GM18858 (cell line): ENCODE data around the gene UTF1.
"Not testable (repeated sequence)": the region's sequence is repeated elsewhere in the genome, so short reads cannot be mapped to it uniquely, and the experiment has no call there.

Source experiments
- ATAC-seq: cut with Tn5 transposase; IDR thresholded peaks from one replicate; pipeline ENCODE4 v1.9.1; 2021; ENCODE audit not compliant: unreplicated experiment

The UTF1 gene

GRCh38 chr10:133225707-133226191 lies 4.3 kb upstream of the UTF1 start:
- no peak for ATAC-seq

DNA sequence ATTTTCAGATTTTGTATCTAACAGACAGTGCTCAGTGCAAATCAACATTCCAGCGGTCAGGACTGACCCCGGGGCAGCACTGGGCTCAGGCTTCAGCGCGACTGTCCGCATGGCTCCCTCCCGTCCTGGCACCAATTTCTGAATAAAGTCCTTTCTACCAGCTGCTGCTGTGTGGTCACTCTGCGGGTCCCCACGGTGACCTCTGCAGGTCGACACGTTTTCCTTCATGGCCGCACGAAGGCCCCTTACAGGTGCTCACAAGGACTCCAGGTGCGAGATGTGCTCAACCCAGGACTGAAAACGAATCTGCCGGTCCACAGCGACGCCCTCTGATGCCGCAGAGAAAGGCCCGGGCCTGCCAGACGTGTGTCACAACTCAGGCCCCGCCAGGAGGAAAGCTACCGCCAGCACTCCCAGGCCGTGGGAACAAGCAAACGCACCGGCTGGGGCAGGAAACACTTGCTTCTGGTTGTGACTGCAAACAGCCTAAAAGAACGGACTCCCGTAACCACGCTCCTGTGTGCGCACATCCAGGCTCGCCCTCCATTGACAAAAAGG lies 3.7 kb upstream of the UTF1 start:
- no peak for ATAC-seq

DNA sequence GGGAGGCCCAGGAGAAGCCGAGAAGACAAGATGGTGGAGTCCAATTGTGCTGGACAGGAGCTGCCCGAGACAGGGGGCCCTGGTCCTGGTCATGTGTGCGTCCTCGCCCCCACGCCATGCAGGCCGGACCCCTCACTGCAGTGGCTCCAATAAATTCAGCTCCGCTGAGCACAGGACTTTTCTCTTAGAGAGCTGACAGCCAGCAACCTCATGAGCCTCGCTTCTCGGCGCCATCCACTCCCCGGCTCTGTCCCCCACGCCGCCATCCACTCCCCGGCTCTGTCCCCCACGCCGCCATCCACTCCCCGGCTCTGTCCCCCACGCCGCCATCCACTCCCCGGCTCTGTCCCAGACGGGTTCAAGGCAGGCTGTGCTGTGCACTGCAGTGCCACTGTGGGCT lies 2.8 kb upstream of the UTF1 start:
- no peak for ATAC-seq

DNA sequence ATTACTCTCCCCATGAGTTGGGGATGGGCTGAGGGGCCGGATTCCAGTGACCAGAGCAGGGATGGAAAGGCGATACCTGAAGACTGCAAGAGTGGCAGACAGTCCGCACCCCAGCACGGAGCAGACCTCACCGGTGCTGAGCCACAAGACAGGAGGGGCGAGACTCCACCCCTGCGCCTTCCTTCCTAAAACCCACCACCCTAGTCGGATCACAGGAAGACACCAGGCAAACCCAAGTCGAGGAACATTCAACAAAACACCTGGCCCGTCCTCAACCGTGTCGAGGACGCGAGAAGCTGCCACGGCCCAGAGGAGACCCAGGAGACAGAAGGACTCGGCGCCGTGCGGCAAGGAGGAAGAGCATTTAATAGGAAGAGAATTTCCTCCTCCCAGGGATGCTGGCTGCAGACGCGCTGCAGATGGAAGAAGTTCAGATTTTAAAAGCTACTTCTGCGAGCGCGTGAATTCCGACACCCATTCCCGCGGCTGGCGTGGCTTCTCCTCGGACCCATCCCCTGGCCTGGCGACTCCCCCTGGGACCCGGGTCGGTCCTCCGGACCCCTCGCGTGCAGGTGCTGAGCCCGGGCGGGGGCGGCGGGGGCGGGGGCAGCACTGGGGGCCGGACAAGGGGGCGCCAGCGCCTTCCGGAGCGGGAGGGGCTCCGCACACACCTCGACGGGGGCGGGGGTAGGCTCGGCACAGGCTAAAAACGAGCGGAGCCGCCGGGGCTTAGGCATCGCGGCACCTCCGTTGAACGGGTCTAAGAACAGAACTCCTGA lies 563 bp upstream of the UTF1 start:
- no peak for ATAC-seq

DNA sequence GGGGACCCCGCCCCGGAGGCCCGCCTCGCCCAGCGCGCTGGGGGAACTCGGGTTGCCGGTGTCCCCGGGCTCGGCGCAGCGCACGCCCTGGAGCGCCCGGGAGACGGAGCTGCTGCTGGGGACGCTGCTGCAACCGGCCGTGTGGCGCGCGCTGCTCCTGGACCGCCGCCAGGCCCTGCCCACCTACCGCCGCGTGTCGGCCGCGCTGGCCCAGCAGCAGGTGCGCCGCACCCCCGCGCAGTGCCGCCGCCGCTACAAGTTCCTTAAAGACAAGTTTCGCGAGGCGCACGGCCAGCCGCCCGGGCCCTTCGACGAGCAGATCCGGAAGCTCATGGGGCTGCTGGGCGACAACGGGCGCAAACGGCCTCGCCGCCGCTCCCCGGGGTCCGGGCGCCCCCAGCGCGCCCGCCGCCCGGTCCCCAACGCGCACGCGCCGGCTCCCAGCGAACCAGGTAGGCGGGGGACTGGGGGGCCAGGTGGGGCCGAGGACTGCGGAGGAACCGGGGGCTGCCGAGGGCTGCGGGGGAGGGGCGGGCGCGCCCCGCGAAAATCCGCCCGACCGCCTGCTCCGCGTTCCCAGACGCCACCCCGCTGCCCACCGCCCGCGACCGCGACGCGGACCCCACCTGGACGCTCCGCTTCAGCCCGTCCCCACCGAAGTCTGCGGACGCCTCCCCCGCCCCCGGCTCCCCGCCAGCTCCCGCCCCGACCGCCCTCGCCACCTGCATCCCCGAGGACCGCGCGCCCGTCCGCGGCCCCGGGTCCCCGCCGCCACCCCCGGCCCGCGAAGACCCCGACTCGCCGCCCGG lies 574 bp downstream of the UTF1 start:
- no peak for ATAC-seq

DNA sequence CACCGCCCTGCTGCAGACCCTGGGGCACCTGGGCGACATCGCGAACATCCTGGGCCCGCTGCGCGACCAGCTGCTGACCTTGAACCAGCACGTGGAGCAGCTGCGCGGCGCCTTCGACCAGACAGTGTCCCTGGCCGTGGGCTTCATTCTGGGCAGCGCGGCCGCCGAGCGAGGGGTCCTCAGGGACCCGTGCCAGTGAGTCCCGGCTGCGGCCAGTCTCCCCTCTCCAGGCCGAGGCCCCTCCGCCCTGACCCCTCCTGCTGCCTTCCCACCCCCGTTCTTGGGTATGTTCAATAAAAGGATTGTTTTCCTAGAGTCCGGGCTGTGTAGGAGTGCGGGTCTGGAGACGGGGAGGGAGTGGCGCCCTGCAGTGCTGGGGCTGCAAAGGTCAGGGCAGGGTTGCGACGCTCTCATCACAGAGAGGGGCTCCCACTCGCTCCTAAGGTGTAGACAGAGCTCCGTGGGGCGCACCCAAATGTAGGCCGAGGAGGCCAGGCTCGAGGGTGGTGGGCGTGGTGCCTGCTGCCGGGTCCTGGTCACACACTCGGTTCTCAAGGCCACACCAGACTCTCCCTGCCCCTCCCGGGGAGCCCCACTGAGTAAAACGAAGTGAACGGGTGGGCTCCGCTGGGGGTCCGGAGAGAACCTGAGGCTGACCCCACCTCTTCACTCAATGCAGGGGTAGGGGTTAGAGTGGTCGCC lies 1.4 kb downstream of the UTF1 start:
- no peak for ATAC-seq

DNA sequence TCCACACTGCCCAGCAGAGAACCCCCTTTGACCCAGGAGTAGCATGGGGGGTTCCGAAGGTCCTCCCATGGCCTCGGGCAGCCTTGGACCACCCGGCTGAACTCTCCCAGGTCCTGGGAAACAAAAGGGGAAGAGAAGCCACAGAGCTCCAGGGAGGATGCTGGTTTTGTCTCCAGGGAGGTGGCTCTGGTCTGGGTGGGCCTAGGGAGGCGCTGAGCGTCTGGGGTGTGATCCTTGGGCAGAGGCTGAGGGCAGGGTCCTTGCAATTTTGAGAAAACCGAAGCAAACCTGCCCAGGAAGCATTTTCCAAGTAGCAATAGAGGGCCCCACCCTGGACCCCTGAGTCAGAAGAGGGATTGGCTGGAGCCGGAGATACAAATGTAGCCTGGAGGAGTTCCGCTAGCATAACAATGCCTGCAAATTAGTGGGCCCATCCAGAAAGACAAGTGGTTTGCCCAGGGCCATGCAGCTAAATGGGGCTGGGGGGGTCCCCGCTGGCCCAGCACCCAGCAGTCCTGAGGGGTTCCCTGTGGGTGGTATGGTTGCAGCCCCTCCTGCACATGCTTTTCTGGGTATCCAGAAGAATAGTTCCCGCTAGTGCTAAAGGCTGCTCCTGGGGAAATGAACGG lies 2.0 kb downstream of the UTF1 start:
- ATAC-seq = no peak

DNA sequence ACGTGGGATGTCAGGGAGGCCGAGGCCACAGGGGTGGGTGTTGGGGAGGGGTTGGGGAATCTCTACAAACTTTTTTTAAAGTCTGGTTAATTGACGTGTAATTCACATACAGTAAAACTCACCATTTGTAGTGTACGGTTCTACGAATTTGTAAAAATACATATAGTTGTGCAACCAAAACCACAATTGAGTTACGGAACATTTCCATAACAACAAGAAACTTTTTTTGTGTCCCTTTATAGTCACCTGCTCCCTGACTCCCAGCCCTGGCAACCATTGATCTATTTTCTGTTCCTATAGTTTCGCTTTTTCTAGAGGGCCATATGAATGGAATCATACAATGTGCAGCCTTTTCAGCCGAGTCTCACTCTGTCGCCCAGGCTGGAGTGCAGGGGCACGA lies 4.8 kb downstream of the UTF1 start:
- ATAC-seq = not testable (repeated sequence)

DNA sequence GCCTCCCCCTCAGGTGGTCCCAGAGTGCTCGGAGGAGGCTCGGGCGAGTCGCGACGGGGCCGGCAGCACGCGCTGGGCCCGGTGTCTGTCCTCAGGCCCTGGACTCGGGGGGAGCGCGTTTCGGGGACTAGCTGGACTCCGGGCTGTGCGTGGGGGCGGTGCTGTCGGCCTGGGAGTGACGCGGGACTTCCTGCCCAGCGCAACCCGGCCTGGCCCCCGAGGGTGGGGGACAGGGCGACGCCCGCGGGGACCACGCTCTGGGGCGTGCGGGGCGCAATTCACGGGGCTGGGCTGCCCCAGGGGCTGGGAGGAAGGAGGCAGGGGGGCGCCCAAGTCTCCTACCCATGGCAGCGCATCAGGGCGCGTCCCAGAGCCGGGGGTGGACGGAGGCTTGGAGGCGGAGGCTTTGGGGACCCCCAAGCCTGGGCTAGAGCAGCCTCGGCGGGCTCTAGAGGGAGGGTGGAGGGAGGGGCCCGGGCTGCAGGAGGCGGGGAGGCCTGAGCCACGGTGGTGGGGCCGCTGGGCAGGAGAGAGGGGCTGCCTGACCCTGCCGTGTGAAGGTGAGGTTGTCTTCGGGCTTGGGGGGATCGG lies 5.3 kb downstream of the UTF1 start:
- ATAC-seq = no peak

GRCh38 chr10:133235932-133236331 lies 5.9 kb downstream of the UTF1 start:
- ATAC-seq = no peak

- no peak for ATAC-seq
Measured at GRCh38 chr10:133236401-133237240, 6.6 kb downstream of the UTF1 start.

- ATAC-seq = no peak
Measured at GRCh38 chr10:133237241-133237587, 7.2 kb downstream of the UTF1 start.

GRCh38 chr10:133237588-133238465 lies 7.8 kb downstream of the UTF1 start, which contains the start of gene VENTX:
Gene VENTX (plus strand): TSS chr10:133237855. CDS start chr10:133237915, 60 bp downstream.
- no peak for ATAC-seq

DNA sequence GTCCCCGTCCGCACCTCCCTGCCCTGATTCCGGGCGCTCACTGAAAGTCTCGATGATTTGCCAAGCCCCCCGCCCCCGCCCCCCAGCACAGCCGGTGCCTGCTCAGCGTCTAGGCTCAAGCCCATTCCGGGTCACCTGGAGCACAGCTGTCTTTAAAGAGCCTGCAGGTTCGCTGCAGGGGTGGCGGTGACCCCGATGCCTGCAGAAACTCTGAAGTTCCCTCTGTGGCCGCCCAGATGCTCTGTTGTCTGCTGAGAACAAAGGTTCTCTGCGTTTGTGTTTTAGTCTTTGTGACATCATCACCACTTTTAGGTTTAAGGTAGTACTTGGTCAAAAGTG lies 8.4 kb downstream of the UTF1 start:
- no peak for ATAC-seq

- ATAC-seq = no peak
Measured at GRCh38 chr10:133239990-133240389, 10.0 kb downstream of the UTF1 start.

GRCh38 chr10:133241501-133242205 lies 11.6 kb downstream of the UTF1 start:
- ATAC-seq = no peak

- ATAC-seq = no peak
Measured at GRCh38 chr10:133242611-133243356, 12.8 kb downstream of the UTF1 start.
